Astrocyte of the cerebellum (primary cell): Measurements from ENCODE around the gene RICTOR.
"Not testable (repeated sequence)": the region's sequence is repeated elsewhere in the genome, so short reads cannot be mapped to it uniquely, and the experiment has no call there.

Experiments used
- DNase-seq: peaks from one replicate; pipeline ENCODE4 v3.0.0-alpha.2; 2011; ENCODE audit warnings: low read depth
- H3K4me3 ChIP-seq: 2 replicates; pipeline ENCODE4 v1.5.1; 2011; ENCODE audit warnings: mild to moderate bottlenecking, low read depth, low read length, moderate library complexity
- in situ Hi-C: cut with HindIII; loops from 2 replicates; pipeline ENCODE4 v1.10.0; 2017; ENCODE audit warnings: low sequenced_read_pairs
- TF ChIP-seq, protein P1 (sequence below): IDR thresholded peaks from 2 replicates; pipeline ENCODE4 v1.5.1; 2012; ENCODE audit warnings: low read length, low read depth, moderate library complexity, mild to moderate bottlenecking; ENCODE audit errors: missing control alignments

RICTOR gene

DNA sequence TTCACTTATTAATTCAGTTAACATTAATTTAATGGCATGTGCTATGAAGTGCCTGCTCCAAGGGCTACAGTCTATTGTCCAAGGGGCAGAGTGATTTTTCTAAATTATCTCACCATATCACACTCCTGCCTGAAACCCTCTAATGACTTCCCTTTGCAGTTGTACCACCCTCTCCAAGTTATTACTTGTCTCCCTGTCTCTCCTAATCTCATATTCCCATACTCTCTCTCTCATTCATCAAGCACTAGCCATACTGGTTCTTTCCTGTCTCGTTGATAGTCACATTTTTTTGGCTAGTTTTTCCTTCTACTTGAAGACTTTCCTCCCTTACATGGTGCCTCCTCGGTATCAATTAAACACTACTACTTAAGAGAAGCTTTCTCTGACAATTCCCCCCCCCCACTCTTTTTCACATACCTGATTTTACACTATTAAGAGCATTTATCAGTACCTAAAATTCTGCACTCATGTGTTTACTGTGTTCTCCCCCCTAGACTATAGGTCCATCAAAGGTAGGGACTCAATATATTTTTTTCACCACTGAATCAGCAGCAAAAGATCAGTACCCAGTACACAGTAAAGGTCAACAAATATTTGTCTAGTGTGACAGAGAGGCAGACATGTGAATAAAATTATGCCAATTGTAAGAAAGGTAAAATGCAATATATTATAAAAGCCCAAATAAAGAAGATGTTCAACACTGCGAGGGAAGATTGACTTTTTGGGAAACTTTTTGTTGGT is 19.0 kb downstream of the RICTOR start:
- in situ Hi-C loops: no loop called here
- no peak overlapping the region for H3K4me3 ChIP-seq
- no peak for DNase-seq
- TF ChIP-seq, protein P1, sequence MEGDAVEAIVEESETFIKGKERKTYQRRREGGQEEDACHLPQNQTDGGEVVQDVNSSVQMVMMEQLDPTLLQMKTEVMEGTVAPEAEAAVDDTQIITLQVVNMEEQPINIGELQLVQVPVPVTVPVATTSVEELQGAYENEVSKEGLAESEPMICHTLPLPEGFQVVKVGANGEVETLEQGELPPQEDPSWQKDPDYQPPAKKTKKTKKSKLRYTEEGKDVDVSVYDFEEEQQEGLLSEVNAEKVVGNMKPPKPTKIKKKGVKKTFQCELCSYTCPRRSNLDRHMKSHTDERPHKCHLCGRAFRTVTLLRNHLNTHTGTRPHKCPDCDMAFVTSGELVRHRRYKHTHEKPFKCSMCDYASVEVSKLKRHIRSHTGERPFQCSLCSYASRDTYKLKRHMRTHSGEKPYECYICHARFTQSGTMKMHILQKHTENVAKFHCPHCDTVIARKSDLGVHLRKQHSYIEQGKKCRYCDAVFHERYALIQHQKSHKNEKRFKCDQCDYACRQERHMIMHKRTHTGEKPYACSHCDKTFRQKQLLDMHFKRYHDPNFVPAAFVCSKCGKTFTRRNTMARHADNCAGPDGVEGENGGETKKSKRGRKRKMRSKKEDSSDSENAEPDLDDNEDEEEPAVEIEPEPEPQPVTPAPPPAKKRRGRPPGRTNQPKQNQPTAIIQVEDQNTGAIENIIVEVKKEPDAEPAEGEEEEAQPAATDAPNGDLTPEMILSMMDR: no peak

DNA sequence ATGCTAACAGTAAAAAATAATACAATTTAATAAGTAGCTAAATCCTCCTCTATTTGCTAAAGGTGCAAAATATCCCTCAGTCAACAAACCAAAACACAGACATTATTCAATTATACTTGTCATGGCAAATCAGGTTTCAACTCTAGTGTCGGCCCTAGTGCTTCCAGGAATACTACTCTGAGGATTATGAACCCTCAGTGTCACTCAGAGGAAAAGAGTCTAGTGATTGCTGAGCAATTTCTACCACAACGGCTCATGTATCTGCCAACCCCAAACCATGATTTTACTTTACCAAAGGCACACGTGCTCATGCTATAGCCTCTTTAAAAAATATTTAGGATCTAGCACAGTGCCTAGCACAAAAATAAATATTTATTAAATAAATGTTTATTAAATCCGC is 21.0 kb downstream of the RICTOR start:
- DNase-seq: no peak
- in situ Hi-C loops: no loop called here
- no peak overlapping the region for H3K4me3 ChIP-seq
- TF ChIP-seq, protein P1: no peak

DNA sequence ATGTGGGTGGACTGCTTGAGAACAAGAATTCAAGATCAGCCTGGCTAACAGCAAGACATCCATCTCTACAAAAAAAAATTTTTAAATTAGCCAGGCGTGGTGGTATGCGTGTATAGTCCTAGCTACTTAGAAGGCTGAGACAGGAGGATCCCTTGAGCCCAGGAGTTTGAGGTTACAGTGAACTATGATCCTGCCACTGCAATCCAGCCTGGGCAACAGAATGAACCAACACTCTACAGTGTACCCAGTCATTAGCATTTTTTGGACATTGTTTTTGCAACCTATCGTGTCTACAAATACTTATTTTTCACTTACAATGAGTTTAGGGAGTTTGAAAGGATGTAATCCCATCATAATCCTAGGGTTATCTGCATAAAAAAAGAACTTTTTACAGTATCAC is 22.1 kb downstream of the RICTOR start:
- no peak for DNase-seq
- TF ChIP-seq, protein P1: no peak
- no peak overlapping the region for H3K4me3 ChIP-seq
- in situ Hi-C loops: no loop called here

DNA sequence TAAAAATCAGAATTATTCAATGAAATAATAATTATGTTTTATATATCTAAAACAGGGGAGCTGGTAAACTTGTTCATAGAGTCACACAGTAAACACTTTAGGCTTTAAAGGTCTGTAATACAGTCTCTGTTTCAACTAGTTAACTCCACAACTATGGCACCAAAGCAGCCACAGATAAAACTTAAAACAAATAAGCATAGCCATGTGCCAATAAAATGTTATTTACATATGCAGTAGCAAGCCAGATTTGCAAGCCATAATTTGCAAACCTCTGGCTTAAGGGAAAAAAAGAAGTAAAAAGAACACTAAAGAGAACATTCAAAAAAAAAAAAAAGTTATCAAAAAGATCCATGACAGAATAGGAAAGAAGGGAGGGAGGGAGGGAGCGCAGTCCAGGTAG is 24.9 kb downstream of the RICTOR start:
- TF ChIP-seq, protein P1: no peak
- H3K4me3 ChIP-seq: no peak overlapping the region
- in situ Hi-C loops: no loop called here
- DNase-seq: no peak

DNA sequence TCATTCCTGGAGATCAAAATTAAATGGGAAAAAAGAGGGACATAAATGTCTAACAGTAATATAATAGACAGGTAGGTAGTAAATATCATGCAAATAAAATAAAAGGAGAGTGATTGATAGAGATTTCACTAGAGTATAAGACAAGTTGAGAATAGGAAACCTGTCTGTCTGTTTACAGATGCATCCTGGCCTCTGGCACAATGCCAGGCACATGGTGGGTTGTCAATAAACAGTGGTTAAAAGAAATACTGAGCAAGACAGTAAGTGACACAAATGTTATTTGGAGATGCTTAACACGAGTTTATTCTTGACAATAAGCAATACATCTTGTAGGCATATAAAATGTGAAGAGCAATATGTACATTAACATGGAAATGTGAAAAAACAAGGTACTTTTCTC is 33.3 kb downstream of the RICTOR start:
- no peak for DNase-seq
- no peak overlapping the region for H3K4me3 ChIP-seq
- in situ Hi-C loops: no loop called here
- TF ChIP-seq, protein P1: no peak

DNA sequence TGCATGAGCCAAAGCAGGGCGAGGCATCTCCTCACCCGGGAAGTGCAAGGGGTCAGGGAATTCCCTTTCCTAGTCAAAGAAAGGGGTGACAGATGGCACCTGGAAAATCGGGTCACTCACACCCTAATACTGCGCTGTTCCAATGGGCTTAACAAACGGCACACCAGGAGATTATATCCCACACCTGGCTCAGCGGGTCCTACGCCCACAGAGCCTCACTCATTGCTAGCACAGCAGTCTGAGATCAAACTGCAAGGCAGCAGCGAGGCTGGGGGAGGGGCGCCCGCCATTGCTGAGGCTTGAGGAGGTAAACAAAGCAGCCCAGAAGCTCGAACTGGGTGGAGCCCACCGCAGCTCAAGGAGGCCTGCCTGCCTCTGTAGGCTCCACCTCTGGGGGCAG is 39.7 kb downstream of the RICTOR start:
- in situ Hi-C loops, H3K4me3 ChIP-seq, DNase-seq: not testable (repeated sequence)

DNA sequence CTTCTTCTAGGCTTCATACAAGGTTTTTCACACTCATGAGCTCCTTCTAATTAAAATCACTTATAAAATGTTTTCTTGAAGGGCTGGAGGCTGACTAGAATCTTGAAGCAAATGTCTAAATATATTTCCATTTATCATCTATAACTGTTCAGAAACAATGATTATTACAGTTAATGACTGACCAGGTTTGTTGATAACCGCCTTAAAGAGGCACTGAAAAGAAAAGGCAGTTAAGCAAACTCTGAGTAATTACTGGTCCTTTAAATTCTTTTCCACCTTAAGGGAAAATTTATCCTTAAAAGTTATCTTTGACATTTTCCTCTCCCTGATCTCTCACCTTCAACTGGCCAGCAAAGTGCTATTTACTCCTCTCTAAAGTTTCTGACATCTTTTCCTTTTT is 43.2 kb downstream of the RICTOR start:
- H3K4me3 ChIP-seq: no peak overlapping the region
- in situ Hi-C loops: no loop called here
- no peak for DNase-seq
- TF ChIP-seq, protein P1: no peak
